ENCODE measurements around the gene ARSK.

ARSK gene

GRCh38 chr5:95583992-95584391 is 29.1 kb downstream of the ARSK start:
- Histone ChIP-seq H3K27ac (ENCODE audit: extremely low read depth, low read depth, low read length) (no peak overlapping the region), H3K4me3 (ENCODE audit: low read depth, low read length) (no peak overlapping the region), H3K9me3 (ENCODE audit: control insufficient read depth, insufficient read depth, low read depth, low read length) (no peaks in the 10 kb centered on the region), H3K4me1 (ENCODE audit: control insufficient read depth, insufficient read depth, low read length) (no peaks in the 10 kb centered on the region), H3K36me3 (ENCODE audit: control insufficient read depth in 2 of 2, insufficient read depth in 1 of 2, low read length in 2 of 2) (peaks cover 0 to 3% of the 10 kb centered on the region in 2 experiments; a peak in 1 of 3 replicates)
- POLR2A ChIA-PET: no interaction called here
- CTCF ChIA-PET: no interaction called here
- TF ChIP-seq KLF10 (tag by site-specific recombination; IDR thresholded peaks at IDR 0.05): no peak
- no peak for TF ChIP-seq ZNF184 (tag by site-specific recombination; IDR thresholded peaks at IDR 0.05)
- TF ChIP-seq, protein P1, sequence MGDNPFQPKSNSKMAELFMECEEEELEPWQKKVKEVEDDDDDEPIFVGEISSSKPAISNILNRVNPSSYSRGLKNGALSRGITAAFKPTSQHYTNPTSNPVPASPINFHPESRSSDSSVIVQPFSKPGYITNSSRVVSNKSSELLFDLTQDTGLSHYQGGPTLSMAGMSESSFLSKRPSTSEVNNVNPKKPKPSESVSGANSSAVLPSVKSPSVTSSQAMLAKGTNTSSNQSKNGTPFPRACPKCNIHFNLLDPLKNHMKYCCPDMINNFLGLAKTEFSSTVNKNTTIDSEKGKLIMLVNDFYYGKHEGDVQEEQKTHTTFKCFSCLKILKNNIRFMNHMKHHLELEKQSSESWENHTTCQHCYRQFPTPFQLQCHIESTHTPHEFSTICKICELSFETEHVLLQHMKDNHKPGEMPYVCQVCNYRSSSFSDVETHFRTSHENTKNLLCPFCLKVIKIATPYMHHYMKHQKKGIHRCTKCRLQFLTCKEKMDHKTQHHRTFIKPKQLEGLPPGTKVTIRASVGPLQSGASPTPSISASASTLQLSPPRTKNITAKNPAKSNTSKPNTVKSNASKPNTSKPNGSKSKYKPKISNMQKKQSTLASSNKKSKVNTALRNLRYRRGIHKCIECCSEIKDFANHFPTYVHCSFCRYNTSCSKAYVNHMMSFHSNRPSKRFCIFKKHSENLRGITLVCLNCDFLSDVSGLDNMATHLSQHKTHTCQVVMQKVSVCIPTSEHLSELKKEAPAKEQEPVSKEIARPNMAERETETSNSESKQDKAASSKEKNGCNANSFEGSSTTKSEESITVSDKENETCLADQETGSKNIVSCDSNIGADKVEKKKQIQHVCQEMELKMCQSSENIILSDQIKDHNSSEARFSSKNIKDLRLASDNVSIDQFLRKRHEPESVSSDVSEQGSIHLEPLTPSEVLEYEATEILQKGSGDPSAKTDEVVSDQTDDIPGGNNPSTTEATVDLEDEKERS (tag by site-specific recombination; IDR thresholded peaks at IDR 0.05): no peak
- no peak for TF ChIP-seq EGR2 (tag by site-specific recombination; IDR thresholded peaks at IDR 0.05; ENCODE audit: low read depth)
- TF ChIP-seq ZNF501 (tag by site-specific recombination; IDR thresholded peaks at IDR 0.05): no peak
- TF ChIP-seq OSR2 (tag by site-specific recombination; IDR thresholded peaks at IDR 0.05): no peak
- TF ChIP-seq ZNF626 (tag by site-specific recombination; IDR thresholded peaks at IDR 0.05): no peak

- Histone ChIP-seq H3K9me3 (ENCODE audit: control insufficient read depth, insufficient read depth, low read depth, low read length) (no peaks in the 10 kb centered on the region), H3K27ac (ENCODE audit: extremely low read depth, low read depth, low read length) (no peak overlapping the region), H3K36me3 (ENCODE audit: control insufficient read depth in 2 of 2, insufficient read depth in 1 of 2, low read length in 2 of 2) (peaks cover 0 to 4% of the 10 kb centered on the region in 2 experiments; a peak in 1 of 3 replicates), H3K4me3 (ENCODE audit: low read depth, low read length) (no peak overlapping the region), H3K4me1 (ENCODE audit: control insufficient read depth, insufficient read depth, low read length) (no peaks in the 10 kb centered on the region)
- ChIA-PET CTCF (no interaction called here), POLR2A (no interaction called here)
- TF ChIP-seq ZNF670 (tag by site-specific recombination; IDR thresholded peaks at IDR 0.05; ENCODE audit: low read depth) (no peak), ZNF37A (tag by site-specific recombination; IDR thresholded peaks at IDR 0.05) (no peak), ZNF138 (tag by site-specific recombination; IDR thresholded peaks at IDR 0.05; ENCODE audit: borderline replicate concordance) (no peak)
Observed at GRCh38 chr5:95590880-95591279, 36.0 kb downstream of the ARSK start.

GRCh38 chr5:95591490-95591901 is 36.6 kb downstream of the ARSK start:
- Histone ChIP-seq H3K9me3 (ENCODE audit: control insufficient read depth, insufficient read depth, low read depth, low read length) (no peaks in the 10 kb centered on the region), H3K4me1 (ENCODE audit: control insufficient read depth, insufficient read depth, low read length) (no peaks in the 10 kb centered on the region), H3K27ac (ENCODE audit: extremely low read depth, low read depth, low read length) (no peak overlapping the region), H3K36me3 (ENCODE audit: control insufficient read depth in 2 of 2, insufficient read depth in 1 of 2, low read length in 2 of 2) (peaks cover 0 to 4% of the 10 kb centered on the region in 2 experiments; a peak in 1 of 3 replicates), H3K4me3 (ENCODE audit: low read depth, low read length) (no peak overlapping the region)
- ChIA-PET CTCF (interaction anchor here (0.7 kb wide), 1 partner anchor 500 kb away, joined by 4 read pairs; no protein-coding TSS in a partner anchor), POLR2A (no interaction called here)
- no peak for TF ChIP-seq YY2 (tag by site-specific recombination; IDR thresholded peaks at IDR 0.05)
- TF ChIP-seq ZNF416 (tag by site-specific recombination; IDR thresholded peaks at IDR 0.05): no peak
- no peak for TF ChIP-seq ZNF558 (tag by site-specific recombination; IDR thresholded peaks at IDR 0.05)
- TF ChIP-seq BCL11B (tag by site-specific recombination; IDR thresholded peaks at IDR 0.05; ENCODE audit: low read depth): no peak
- TF ChIP-seq, protein P2, sequence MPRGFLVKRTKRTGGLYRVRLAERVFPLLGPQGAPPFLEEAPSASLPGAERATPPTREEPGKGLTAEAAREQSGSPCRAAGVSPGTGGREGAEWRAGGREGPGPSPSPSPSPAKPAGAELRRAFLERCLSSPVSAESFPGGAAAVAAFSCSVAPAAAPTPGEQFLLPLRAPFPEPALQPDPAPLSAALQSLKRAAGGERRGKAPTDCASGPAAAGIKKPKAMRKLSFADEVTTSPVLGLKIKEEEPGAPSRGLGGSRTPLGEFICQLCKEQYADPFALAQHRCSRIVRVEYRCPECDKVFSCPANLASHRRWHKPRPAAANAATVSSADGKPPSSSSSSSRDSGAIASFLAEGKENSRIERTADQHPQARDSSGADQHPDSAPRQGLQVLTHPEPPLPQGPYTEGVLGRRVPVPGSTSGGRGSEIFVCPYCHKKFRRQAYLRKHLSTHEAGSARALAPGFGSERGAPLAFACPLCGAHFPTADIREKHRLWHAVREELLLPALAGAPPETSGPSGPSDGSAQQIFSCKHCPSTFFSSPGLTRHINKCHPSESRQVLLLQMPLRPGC (tag by site-specific recombination; IDR thresholded peaks at IDR 0.05): no peak
- TF ChIP-seq ZEB2 (tag by site-specific recombination; IDR thresholded peaks at IDR 0.05): no peak
- no peak for TF ChIP-seq ZNF791 (tag by site-specific recombination; IDR thresholded peaks at IDR 0.05)
- TF ChIP-seq ZNF560 (tag by site-specific recombination; IDR thresholded peaks at IDR 0.05; ENCODE audit: borderline replicate concordance): no peak
- TF ChIP-seq, protein P1 (tag by site-specific recombination; IDR thresholded peaks at IDR 0.05): no peak
- no peak for TF ChIP-seq ZNF292 (tag by site-specific recombination; IDR thresholded peaks at IDR 0.05; ENCODE audit: borderline replicate concordance, low read depth)
- no peak for TF ChIP-seq PRDM1 (tag by site-specific recombination; IDR thresholded peaks at IDR 0.05)
- no peak for TF ChIP-seq ZBTB26 (tag by site-specific recombination; optimal IDR thresholded peaks at IDR 0.05)
- TF ChIP-seq ZNF366 (tag by site-specific recombination; conservative IDR thresholded peaks at IDR 0.05): no peak
- no peak for TF ChIP-seq REPIN1 (tag by site-specific recombination; IDR thresholded peaks at IDR 0.05; ENCODE audit: low read depth)

Data from HEK293 (cell line).